H54 (cell line): ENCODE results near the gene BEND5.

Experiments used
- DNase-seq: peaks from one replicate; pipeline ENCODE4 v3.0.0; 2011; ENCODE audit warnings: low spot score, mixed read lengths; ENCODE audit not compliant: insufficient read length
- FAIRE-seq: peaks from 3 replicates; lab custom pipeline; 2011; peaks lifted over from hg19 to GRCh38; lab: Jason Lieb, UNC
- POLR2A ChIP-seq: IDR thresholded peaks from 2 replicates; pipeline ENCODE4 v1.6.1; 2011; ENCODE audit warnings: low read depth, mild to moderate bottlenecking, low read length

BEND5 gene

DNA sequence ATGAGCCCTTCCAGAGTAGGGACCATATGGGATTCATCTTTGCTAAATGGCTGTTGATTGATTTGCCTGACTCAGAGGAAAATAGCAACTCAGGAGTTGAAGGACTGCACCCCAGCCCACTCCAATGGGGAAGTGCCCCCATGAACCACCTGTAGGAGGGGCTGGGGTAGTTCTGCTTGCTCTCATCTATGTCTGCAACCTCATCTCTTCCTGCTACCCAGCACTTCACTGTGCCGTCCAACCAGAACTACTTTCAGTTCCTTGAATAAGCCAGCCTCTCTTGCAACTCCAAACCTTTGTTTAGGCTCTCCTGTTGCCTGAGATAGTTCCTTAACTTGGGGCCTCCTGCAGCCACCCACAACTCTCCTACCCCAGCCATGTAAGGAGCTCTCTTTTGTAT lies 26.6 kb downstream of the BEND5 start:
- no peak for TF ChIP-seq POLR2A
- DNase-seq, result no peak
- no peak for FAIRE-seq

DNA sequence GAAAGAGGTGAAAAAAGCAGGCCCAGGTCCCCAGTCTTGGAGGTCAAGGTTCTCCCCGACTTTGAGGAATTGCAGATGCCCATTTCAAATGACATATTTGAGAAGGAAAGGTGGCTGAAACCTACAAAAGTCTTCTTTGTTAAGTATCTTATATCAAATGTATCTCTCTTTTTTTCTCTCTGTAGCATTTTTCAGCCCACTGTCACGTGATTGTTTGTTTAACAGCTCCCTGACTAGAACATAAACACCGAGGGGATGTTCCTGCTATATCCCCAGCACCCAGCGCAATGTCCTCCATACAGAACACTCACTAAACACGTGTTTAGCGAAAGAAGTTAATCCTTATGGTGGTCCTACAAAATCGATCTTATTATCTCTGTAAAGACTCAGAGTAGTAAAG lies 27.6 kb downstream of the BEND5 start:
- FAIRE-seq (no peak), DNase-seq (no peak)
- TF ChIP-seq POLR2A, result no peak

DNA sequence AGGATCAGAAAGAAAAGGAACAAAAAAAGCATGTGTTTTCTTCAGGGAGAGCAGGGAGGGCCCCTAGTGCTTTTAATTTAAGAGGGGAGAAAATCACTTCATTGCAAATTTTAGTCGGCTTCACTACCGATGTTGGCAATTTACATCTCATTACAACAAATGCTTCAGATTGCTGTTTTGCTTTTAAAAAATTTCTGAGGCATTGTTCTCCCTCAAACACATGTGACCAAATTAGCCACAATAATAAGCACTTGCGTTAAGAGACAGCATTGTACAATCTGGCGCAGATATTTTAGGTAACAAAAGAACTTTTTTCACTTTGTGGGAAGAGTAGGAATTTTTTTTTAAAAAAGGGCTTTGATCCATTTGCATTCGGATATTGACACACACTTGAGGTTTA lies 29.8 kb downstream of the BEND5 start:
- DNase-seq, result no peak
- no peak for FAIRE-seq
- no peak for TF ChIP-seq POLR2A

DNA sequence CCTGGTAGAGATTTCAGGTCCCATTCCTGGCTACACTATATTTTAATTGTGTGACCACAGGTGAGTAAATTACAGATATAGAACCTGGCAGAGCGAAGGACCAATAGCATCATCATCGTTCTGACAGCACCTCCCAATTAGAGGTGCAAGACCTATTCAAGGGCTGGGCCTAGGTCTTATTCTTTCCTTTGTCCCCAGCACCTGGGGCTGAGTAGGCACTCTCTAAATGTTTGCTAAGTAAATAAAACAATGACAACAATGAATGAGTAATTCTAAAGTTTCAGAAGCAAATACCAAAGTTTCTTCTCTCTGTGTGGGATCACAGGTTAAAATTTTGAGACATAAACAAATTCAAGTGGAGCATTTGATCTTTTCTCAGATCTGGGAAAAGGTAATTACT lies 32.7 kb downstream of the BEND5 start:
- FAIRE-seq, result no peak
- no peak for TF ChIP-seq POLR2A
- no peak for DNase-seq

DNA sequence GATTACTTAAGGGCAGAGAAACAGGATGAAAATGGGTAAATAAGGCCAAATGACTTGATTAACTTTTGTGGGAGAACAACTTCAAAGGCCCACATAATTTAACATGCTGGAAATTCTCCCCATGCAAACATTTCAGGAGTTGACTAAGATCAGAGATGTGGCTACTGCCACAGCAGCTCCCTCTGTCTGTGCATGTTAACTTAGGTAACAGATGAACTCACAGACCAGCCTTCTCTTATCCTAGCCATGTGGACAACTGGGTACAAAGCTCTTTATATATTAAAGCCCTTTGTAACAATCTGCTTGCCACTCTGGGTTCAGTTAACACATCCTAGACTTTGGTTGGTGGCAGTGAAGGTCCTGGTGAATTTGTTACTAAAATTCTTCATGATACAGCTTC lies 33.2 kb downstream of the BEND5 start:
- no peak for TF ChIP-seq POLR2A
- FAIRE-seq (no peak), DNase-seq (no peak)

DNA sequence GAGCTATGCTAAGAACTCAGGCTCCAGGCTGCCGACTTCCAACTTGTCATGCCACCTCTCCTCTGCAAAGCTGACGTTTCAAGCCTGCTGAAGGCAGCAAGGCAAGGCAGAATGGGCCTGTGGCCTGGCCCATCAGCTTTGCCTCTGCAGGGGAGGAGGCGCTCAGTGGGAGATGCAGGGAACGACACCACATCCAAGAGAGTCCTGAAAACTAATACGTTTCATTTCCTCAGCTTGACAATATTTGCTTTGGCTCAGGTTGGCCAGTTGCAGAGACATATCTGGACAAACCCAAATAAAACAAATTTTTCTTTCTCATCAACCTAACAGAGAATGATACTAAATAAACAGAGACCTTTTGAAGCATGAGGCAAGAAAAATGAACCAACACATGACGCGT lies 35.3 kb downstream of the BEND5 start:
- DNase-seq (no peak), FAIRE-seq (no peak)
- no peak for TF ChIP-seq POLR2A

DNA sequence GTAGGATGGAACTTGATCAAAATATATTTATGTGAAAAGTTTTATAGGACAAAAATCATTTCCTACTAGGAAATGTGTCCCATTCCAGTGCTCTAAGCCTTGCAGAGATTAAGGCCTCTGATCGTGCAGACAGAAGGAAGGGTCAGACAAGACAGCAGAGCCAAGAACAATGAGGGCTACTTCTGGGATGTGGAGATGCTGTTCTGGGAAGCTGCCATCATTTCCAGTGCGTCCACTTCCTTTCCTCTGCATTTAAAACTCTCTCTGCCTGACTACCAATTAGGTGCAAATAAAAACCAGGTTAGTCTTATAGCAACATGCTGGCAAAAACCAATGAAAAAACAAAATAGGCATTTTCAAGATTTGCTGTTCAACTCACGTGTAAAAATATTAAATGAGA lies 36.1 kb downstream of the BEND5 start:
- DNase-seq (no peak), FAIRE-seq (no peak)
- no peak for TF ChIP-seq POLR2A

DNA sequence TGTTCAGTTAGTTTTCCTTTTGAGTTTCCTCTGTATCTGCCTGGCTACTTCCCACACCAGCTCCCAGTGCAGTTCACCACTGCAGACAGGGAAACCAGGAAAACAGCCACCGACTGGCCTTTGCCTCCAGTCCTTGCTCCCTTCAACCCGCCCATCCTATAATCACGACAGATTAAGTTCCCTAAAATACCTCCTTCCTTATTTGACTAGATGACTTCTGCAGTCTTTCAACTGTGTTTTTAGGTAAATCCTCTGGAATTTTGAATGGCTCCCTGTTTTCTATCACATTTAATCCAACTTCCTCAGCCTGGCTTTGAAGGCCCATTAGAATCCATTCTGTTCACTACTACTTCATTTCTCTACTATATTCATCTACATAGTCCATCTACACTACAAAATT lies 37.6 kb downstream of the BEND5 start:
- no peak for FAIRE-seq
- DNase-seq, result no peak
- no peak for TF ChIP-seq POLR2A

DNA sequence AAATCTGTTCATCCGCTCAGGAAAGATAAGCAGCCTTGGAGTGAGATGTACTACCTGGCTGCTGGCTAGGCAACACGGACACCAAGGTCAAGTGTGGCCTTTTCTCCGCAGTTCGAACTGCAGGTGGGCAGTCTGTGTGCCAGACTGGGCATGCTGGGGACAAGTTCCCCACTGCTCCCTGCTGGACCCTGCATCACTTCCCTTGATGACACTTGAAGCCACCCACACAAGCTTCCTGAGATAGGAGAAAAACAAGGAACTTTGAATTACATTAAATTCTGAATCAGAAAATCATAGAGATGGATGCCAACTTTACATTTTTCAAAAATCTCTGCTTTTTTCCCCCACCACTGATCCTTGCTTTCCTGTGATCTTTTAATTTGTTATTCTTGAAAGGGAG lies 38.3 kb downstream of the BEND5 start:
- TF ChIP-seq POLR2A, result no peak
- DNase-seq (no peak), FAIRE-seq (no peak)

DNA sequence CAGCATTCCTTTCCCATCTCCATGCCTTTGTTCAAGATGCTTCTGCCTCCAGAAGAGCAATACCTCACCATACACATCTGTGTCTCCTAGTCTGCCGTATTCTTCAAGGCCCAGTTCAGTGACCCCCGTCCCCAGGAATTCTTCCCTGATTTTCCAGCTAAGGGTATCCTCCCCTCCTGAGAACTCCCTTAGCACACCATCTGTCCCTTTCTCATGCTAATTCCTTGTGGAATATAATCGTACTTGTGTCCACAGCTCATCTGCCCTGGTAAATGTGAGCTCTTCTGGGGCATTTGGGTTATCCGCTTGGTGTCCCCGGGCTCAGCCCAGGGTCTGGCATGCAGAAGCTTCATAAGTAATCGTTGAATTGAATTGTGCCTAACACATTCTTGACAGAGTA lies 40.9 kb downstream of the BEND5 start:
- FAIRE-seq (no peak), DNase-seq (no peak)
- no peak for TF ChIP-seq POLR2A

DNA sequence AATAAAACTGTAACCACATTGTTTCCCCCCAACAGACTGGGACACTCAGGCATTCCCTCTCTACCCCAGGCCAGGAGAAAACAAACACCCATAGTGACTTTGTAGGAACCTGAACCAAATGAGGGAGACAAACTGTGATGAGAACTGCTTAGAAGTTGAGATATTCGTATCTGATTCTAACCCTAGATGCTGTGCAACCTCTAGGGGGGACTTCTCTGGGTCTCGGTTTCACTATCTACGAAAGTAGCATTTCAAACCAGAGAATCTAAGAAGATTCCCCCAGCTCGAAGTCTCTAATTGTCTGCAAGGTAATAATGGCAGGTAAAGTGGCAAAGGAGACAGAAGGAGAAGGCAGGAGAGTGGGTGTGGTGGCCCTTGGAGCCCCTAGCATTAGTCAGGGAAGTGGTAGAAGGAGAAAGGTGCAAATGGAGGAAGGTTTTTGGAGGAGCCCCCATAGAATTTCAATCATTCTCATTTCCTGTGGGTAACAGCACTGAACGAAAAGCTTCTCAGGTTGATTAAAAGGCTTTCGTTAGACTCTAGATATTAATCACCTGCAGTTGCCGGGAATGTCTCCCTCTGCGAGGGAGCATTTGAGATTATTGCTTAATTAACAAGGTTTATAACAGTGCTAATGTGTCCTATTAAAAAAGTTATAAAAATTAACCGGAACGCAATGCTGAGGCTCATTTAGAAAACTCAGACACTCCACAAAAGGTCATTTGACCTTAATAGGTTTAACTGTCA lies 46.4 kb downstream of the BEND5 start:
- FAIRE-seq (no peak), DNase-seq (no peak)
- no peak for TF ChIP-seq POLR2A

DNA sequence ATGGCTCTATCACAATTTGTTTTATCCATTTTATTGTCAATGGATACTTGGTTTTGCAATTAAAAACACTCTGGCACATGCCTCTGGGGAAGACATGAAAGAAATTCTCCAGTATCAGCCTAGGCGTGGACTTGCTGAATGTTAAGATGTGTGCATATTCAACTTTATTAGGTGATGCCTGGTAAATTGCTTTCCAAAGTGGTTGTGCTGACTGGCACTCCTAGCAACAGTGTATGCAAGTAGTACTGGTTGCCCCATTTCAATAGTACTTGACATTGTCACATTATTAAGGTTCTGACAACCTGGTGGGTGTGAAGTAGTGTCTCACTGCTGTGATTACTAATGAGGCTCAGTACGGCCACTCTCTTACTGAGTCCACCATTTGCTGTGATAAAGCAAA lies 48.1 kb downstream of the BEND5 start:
- no peak for FAIRE-seq
- TF ChIP-seq POLR2A, result no peak

DNA sequence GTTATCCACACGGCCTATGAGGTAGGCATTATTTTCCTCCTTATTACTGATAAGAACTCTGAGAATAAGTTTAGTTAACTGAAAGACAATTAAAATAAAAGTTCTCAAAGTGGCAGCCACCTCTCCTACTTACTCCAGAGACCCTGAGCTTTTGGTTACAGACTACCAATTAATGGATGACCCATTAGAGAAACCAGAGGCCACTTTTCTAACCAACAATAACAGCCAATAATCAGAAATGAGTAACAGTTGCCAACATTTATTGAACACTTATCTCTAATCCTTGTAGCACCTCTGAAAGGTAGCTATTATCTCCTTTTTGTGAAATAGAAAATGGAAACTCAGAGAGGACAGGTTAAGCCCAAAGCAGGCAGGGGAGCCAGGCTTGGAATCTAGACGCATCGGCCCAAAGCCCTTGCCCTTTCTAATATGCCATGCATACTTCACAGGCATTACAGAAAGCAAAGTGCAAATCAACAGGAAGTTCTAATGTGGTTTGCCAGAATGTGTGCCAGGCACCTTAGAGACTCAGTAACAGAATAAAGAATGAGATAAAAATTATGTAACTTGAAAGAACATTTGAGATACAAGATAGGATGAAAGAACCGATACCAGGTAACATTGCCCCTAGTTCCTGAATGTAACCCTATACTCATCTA lies 50.0 kb downstream of the BEND5 start:
- FAIRE-seq (no peak), DNase-seq (no peak)
- no peak for TF ChIP-seq POLR2A

More for the DNA sequence above, 48.1 kb downstream of the BEND5 start:
- no peak for DNase-seq

DNA sequence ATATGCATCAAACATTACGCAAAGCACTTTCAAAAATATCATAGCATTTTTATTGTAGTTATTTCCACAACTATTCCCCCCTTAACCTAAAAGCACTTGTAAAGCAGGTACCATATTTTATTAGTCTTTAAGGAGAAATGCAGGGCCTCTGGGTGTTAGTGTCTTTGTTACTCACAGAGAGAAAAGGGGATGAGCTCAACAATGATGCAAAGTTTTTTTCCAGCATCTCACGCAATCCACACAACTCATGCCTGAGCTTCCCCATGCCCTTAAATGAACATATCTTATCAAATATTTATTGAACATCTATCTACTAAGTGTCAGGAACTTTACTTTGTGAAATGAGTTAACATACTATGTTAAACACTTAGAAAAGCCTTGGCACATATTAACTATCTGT lies 50.6 kb downstream of the BEND5 start:
- no peak for FAIRE-seq

More for the DNA sequence above, 50.6 kb downstream of the BEND5 start:
- DNase-seq, result no peak
- TF ChIP-seq POLR2A, result no peak
